ENCODE data around the gene VCL.

Gene VCL

DNA sequence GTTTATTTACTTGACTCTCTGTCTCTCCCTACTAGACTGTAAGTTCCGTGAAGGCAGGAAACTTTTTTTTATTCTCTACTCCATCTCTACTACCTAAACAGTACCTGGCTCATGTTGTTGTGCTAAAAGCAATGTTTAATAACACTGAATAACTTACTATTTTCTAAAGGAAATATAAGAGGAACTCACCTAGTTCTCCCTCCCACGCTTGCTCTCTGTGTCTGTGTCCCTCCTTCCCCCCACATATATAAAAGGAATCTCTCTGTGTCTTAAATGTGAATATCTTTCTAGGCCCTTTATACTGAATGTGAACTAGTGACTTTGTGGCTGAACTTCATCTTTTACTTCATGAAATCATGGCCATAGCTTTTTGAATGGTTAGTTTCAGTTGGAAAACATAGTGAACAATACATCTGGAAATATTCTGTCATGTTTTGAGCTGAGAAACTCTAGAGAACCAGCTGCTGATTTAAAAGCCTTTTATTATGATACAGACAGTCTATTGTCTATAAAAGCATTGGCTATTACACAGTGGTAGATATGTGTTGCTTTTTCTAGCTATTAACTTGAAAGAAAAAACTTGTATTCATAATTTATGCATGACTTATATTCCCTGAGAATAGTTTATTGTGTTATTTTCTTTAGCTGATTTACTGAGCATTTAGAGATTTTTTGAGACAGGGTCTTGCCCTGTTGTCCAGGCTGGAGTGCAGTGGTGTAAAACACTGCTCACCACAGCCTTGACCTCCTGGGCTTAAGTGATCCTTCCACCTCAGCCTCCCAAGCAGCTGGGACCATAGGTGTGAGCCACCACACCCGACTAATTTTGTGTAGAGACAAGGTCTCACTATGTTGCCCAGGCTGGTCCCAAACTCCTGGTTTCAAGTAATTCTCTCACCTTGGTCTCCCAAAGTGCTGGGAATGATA is 42.5 kb downstream of the VCL start:
- TF ChIP-seq, protein P1, sequence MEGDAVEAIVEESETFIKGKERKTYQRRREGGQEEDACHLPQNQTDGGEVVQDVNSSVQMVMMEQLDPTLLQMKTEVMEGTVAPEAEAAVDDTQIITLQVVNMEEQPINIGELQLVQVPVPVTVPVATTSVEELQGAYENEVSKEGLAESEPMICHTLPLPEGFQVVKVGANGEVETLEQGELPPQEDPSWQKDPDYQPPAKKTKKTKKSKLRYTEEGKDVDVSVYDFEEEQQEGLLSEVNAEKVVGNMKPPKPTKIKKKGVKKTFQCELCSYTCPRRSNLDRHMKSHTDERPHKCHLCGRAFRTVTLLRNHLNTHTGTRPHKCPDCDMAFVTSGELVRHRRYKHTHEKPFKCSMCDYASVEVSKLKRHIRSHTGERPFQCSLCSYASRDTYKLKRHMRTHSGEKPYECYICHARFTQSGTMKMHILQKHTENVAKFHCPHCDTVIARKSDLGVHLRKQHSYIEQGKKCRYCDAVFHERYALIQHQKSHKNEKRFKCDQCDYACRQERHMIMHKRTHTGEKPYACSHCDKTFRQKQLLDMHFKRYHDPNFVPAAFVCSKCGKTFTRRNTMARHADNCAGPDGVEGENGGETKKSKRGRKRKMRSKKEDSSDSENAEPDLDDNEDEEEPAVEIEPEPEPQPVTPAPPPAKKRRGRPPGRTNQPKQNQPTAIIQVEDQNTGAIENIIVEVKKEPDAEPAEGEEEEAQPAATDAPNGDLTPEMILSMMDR (IDR thresholded peaks at IDR 0.05; ENCODE audit: insufficient read depth, missing control alignments) = no peak
- FAIRE-seq (no peak), DNase-seq (ENCODE audit: insufficient read length, low spot score) (no peak)

DNA sequence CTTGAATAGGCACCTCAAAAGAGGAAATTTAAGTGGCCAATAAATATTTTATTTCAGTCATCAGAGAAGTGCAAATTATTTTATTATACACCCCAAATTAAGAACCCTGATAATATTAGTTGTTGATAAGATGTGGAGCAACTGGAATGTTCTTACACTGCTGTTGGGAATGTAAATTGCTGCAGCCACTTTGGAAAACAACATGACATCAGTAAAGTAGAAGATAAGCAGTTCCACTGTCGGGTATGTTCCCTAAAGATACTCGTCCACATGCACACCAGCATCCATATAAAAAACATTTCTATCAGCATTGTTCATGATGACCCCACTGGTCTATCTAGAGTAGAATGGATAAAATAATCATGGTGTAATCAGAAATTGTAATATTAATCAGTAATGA is 46.5 kb downstream of the VCL start:
- FAIRE-seq = no peak
- TF ChIP-seq, protein P1 (IDR thresholded peaks at IDR 0.05; ENCODE audit: insufficient read depth, missing control alignments) = no peak
- no peak for DNase-seq (ENCODE audit: insufficient read length, low spot score)

- DNase-seq (ENCODE audit: insufficient read length, low spot score) (no peak), FAIRE-seq (no peak)
- TF ChIP-seq, protein P1 (IDR thresholded peaks at IDR 0.05; ENCODE audit: insufficient read depth, missing control alignments) = no peak
Measured at GRCh38 chr10:74047304-74047703, 49.4 kb downstream of the VCL start.

GRCh38 chr10:74047871-74048270 is 50.0 kb downstream of the VCL start:
- DNase-seq (ENCODE audit: insufficient read length, low spot score) (no peak), FAIRE-seq (no peak)
- TF ChIP-seq, protein P1 (IDR thresholded peaks at IDR 0.05; ENCODE audit: insufficient read depth, missing control alignments) = no peak

GRCh38 chr10:74048433-74048832 is 50.5 kb downstream of the VCL start:
- FAIRE-seq (no peak), DNase-seq (ENCODE audit: insufficient read length, low spot score) (no peak)

GRCh38 chr10:74049955-74050354 is 52.0 kb downstream of the VCL start:
- DNase-seq (ENCODE audit: insufficient read length, low spot score) (no peak), FAIRE-seq (no peak)
- TF ChIP-seq, protein P1 (IDR thresholded peaks at IDR 0.05; ENCODE audit: insufficient read depth, missing control alignments) = no peak

More at GRCh38 chr10:74048433-74048832, 50.5 kb downstream of the VCL start:
- TF ChIP-seq, protein P1 (IDR thresholded peaks at IDR 0.05; ENCODE audit: insufficient read depth, missing control alignments) = no peak

DNA sequence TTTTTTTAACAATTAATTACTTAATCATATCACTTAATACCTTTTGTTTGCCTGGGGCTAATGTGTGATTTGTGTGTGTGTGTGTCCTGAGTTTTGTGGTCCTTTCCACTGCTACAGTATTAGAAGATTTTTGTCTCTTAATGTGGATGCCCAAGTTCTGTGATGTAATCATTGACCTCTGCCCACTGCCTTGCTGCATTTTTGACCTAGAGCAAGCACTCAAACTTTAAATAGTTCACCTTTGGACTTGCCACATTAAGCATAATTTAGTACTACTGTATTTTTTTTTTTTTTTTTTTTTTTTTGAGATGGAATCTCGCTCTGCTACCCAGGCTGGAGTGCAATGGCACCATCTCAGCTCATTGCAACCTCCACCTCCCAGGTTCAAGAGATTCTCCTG is 52.7 kb downstream of the VCL start:
- TF ChIP-seq, protein P1 (IDR thresholded peaks at IDR 0.05; ENCODE audit: insufficient read depth, missing control alignments) = no peak
- DNase-seq (ENCODE audit: insufficient read length, low spot score) (no peak), FAIRE-seq (no peak)

Data from D721Med (cell line).